ENCODE data around the gene IFNA2. TPM values are rescaled to one million over a fixed set of nuclear protein-coding genes. Genes with fewer than 3 reads are reported as not detected.

IFNA2 gene
- total and polyA plus RNA-seq, 2 experiments from 2014 or later: not detected

GRCh38 chr9:21340735-21341134 is 44.5 kb downstream of the IFNA2 start:
- no peak overlapping the region for H3K27ac ChIP-seq (ENCODE audit: low read depth)
- no peaks in the 10 kb centered on the region for H3K27me3 ChIP-seq (ENCODE audit: insufficient read depth)
- no peak overlapping the region for H3K4me3 Mint-ChIP-seq
- no peaks in the 10 kb centered on the region for H3K9me2 ChIP-seq (ENCODE audit: insufficient read depth)
- H3K79me2 ChIP-seq (replicated peaks; ENCODE audit: insufficient read depth): no peaks in the 10 kb centered on the region
- H2AFZ ChIP-seq: no peak overlapping the region
- ATAC-seq: no peak
- TF ChIP-seq JUNB (IDR thresholded peaks at IDR 0.05; ENCODE audit: unreplicated experiment) (no peak), ETS1 (IDR thresholded peaks at IDR 0.05) (no peak)
- DNase-seq (ENCODE audit: low spot score): no peak
- H3K36me3 ChIP-seq (ENCODE audit: insufficient read depth): no peaks in the 10 kb centered on the region
- no peaks in the 10 kb centered on the region for H3K4me1 ChIP-seq (ENCODE audit: insufficient read depth)
- peaks cover 4% of the 10 kb centered on the region for H3K27me3 Mint-ChIP-seq (ENCODE audit: insufficient read depth, low read depth, poor library complexity)
- no peaks in the 10 kb centered on the region for H3F3A ChIP-seq (replicated peaks; ENCODE audit: low read depth)
- H3K27ac Mint-ChIP-seq: no peak overlapping the region
- H3K9me3 Mint-ChIP-seq: no peaks in the 10 kb centered on the region
- H3K36me3 Mint-ChIP-seq (ENCODE audit: low read depth): no peaks in the 10 kb centered on the region
- no peak overlapping the region for H3K4me3 ChIP-seq
- H3K4me2 ChIP-seq: no peak overlapping the region
- H4K20me1 ChIP-seq (replicated peaks; ENCODE audit: insufficient read depth): no peaks in the 10 kb centered on the region
- H3K4me1 Mint-ChIP-seq: peaks cover 9% of the 10 kb centered on the region

- 0 out of 2 replicates have a peak overlapping the region, but pooled peaks have one; percentile 63 for H2AFZ ChIP-seq
- peaks cover 12% of the 10 kb centered on the region; the same call in 2 of the 3 replicates for H3K36me3 Mint-ChIP-seq (ENCODE audit: low read depth)
- ATAC-seq: no peak; the same call in 2 of the 3 replicates
- peaks cover 36% of the 10 kb centered on the region for H3K79me2 ChIP-seq (replicated peaks; ENCODE audit: insufficient read depth)
- H3F3A ChIP-seq (replicated peaks; ENCODE audit: low read depth): no peaks in the 10 kb centered on the region
- H3K27me3 ChIP-seq (ENCODE audit: insufficient read depth): no peaks in the 10 kb centered on the region
- no peak overlapping the region for H3K4me2 ChIP-seq
- peaks cover 14% of the 10 kb centered on the region for H3K4me1 ChIP-seq (ENCODE audit: insufficient read depth)
- H3K36me3 ChIP-seq (ENCODE audit: insufficient read depth): no peaks in the 10 kb centered on the region
- H3K4me3 ChIP-seq: no peak overlapping the region
- DNase-seq (ENCODE audit: low spot score): peak; percentile 20
- no peaks in the 10 kb centered on the region for H3K9me2 ChIP-seq (ENCODE audit: insufficient read depth)
- H3K4me3 Mint-ChIP-seq: no peak overlapping the region
- peaks cover 15% of the 10 kb centered on the region for H4K20me1 ChIP-seq (replicated peaks; ENCODE audit: insufficient read depth)
- no peak overlapping the region for H3K27ac ChIP-seq (ENCODE audit: low read depth)
- TF ChIP-seq STAT1 (IDR thresholded peaks at IDR 0.05; ENCODE audit: unreplicated experiment) (no peak), REST (IDR thresholded peaks at IDR 0.05; ENCODE audit: unreplicated experiment) (no peak), ETS1 (IDR thresholded peaks at IDR 0.05) (no peak), CTCF (conservative IDR thresholded peaks at IDR 0.05; ENCODE audit: low read depth in 2 of 2) (peak in 1 of 2 experiments; percentile 12; a peak in 1 of 4 replicates)
- H3K27ac Mint-ChIP-seq: no peak overlapping the region
- H3K27me3 Mint-ChIP-seq (ENCODE audit: insufficient read depth, low read depth, poor library complexity): peaks cover 4% of the 10 kb centered on the region
- H3K9me3 Mint-ChIP-seq: no peaks in the 10 kb centered on the region
- H3K4me1 Mint-ChIP-seq: peaks cover 29% of the 10 kb centered on the region
Measured at GRCh38 chr9:21336457-21336856, 48.7 kb downstream of the IFNA2 start.
